ENCODE results near the gene ARHGEF5.
"Not testable (repeated sequence)": the region's sequence is repeated elsewhere in the genome, so short reads cannot be mapped to it uniquely, and the experiment has no call there.

The ARHGEF5 gene

DNA sequence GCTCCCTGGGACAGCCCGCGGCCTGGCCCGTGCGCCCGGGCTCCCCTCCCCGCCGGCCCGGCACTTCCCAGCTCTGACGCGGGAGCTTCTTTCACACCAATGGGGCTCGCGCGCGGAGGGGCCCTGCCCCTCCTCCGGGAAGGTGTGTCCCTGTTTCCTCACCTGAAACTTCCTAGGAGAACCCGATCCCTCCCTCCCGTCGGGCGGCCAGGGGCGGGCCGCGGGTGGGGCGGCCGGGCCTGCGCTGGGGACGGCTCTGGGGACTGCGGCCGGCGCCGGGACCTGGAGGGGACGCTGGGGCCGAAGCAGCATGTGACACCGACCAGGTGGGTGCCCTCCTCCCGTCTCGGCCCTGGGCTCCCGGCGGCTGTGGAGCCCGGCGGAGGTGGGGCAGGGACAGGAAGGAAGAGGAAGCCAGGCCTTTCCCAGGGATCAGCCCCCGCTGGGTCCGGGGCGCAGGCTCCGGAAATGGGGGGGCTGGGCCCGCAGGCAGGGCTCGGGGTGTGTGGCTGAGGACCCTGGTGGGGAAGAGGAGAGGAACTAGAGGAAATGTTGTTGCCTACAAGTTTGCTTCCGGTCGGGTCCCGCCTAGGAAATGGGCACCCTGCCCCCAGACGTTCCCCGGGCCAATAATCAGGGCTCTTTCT lies at the start of gene ARHGEF5:
Gene ARHGEF5, plus strand, starts transcription at position 227 of the 647 bp plus-strand sequence. CDS start 7,268 bp downstream, outside the sequence.
- H3K4me3 ChIP-seq (ENCODE audit: control insufficient read depth, low read depth, low read length); DNase-seq (ENCODE audit: low read depth): not testable (repeated sequence)

DNA sequence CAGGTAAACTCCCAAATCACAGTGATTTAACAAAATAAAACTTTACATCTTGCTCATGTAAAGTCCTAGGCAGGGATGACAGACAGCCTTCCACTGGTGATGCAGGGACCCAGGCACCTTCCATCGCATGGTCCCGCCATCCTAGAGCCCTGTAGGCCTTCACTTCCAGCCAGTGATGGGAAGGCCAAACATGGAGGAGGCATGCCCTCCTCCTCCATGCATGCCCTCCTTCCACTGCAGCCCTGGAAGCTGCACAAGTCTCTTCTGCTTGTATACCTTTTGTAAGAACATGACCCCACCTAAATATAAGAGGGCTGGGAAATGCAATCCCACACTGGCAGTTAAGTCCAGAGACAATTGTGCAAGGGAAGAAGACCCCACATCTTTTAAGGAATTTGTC lies 45.5 kb upstream of the ARHGEF5 start:
- H3K4me3 ChIP-seq (ENCODE audit: control insufficient read depth, low read depth, low read length); DNase-seq (ENCODE audit: low read depth): not testable (repeated sequence)

DNA sequence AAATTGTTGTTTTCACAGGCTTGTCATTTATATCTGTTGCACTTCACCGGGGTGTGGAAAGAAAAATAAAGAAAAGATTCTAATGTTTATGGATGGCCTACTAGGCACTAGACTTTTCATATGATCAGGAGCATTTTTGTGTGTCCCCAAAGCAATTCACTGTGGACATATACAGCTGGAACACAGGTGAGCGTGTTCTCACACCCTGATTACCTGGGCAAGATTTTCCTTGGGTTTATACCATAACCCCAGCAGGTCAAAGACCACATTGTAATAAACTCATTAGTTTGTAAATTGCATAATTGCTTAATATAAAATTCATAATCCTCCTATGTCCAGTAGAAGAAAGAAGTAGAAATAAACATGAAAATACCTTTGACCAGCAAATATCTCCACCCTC lies 44.0 kb upstream of the ARHGEF5 start:
- not testable (repeated sequence) for H3K4me3 ChIP-seq (ENCODE audit: control insufficient read depth, low read depth, low read length)

DNA sequence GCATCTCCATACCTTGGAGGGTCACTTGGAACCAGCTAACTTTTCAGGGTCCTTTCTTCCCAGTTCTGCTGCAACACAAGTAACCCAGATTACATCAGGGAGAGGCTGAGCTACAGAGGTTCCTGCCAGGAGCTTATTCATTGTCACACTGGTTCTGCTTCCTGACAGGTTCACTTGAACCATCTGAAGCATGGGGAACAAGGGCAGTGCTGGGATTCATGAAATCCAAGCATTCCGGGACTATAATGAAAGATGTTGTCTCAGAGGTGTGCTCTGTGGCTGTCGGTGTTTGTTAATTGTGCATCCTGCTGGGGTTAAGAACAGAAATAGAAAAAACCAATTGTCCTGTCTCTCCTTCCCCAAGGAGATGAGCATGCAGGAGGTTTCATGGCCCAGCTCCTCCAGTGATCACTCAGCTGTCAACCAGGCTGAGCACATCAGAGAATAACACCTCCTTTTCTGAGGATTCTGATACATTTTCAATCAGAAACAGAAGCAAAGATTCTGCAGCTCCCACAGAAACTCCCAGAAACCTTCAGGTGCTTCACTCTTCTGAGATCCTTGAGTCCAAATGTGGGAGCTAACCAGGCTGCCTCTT lies 43.2 kb upstream of the ARHGEF5 start, which contains the start of gene OR2A1:
Gene OR2A1, plus strand, starts transcription at position 548 of the 598 bp plus-strand sequence. CDS start 5,706 bp downstream, outside the sequence.
- not testable (repeated sequence) for DNase-seq (ENCODE audit: low read depth); H3K4me3 ChIP-seq (ENCODE audit: control insufficient read depth, low read depth, low read length)

More for the DNA sequence above, 44.0 kb upstream of the ARHGEF5 start:
- DNase-seq (ENCODE audit: low read depth): not testable (repeated sequence)

DNA sequence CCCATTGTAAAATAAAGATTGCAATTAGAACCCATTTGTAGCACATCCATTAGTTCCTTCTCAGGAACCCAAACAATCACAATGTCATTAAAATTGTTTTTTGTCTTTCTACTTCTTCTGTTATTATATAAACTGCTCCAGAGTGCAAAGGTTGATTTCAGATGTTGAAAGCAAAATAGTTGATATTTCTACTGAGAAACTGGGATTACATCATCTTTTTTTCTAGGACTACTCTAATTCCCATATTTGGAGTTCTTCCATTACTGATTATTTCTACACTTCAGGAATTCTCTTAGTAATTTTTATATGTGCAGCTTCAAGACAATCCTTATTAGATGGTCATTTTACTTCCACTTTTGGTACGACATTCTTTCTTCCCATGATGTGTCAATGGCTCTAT lies 37.7 kb upstream of the ARHGEF5 start:
- not testable (repeated sequence) for DNase-seq (ENCODE audit: low read depth); H3K4me3 ChIP-seq (ENCODE audit: control insufficient read depth, low read depth, low read length)

DNA sequence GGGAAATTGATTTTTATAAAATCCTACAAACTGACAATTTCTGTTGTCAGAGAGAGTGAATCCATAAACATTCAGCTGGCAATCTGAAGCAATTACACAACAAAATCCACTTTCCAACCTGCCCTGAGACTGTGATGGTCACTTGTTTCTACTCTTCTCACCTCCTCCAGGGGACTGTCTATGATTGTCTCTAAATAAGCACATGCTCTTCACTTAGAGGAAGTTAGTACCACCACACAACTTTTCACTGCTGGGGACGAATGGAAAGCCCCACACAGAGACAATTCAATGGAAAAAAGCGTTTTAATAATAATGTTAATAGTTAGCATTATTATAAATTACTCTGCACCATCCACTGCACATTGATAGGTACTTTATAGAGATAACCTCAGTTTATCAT lies 35.7 kb upstream of the ARHGEF5 start:
- not testable (repeated sequence) for DNase-seq (ENCODE audit: low read depth); H3K4me3 ChIP-seq (ENCODE audit: control insufficient read depth, low read depth, low read length)

DNA sequence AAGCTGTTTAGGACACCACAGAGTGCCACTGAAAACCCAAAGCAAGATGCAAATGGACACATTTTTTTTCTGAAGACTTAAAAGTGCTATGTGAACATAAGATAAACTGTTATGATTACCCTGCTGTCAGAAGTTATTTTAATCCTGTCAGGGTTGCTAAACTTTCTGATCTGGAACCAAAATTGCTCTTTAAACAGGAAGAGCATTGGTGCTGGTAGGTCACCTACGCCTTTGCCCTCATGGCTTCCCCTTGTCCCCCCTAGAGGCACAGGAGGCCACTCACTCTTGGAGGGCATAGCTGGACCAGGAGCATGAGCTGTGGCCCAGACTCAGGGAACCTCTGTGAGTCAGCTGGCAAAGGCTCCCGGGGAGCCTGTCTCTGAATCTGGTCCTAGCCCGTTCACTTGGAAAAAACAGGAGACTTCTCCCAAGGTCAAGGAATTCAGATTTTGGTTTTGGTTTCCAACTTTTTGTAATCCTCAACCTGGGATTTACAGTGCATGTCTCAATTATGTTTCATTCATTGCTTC lies 33.5 kb upstream of the ARHGEF5 start:
- not testable (repeated sequence) for H3K4me3 ChIP-seq (ENCODE audit: control insufficient read depth, low read depth, low read length); DNase-seq (ENCODE audit: low read depth)

DNA sequence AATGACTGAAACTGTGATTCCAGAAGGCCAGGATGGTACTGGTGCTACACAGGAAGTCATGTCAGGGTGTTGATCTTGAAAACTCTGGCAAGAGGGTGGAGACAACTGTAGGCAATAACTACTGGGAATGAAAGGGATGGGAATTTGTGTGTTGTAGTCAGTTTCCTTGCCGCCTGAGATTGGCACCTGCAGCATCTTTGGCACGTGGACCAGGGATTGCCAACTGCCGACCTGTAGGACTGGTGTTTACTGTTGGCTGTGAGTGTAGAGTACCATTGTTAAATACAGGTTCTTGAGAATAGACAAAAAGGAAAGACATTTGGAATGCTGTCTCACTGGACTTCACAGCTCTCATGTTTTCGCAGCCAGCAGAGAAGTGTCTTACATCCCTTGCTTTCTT lies 31.8 kb upstream of the ARHGEF5 start:
- not testable (repeated sequence) for DNase-seq (ENCODE audit: low read depth)

DNA sequence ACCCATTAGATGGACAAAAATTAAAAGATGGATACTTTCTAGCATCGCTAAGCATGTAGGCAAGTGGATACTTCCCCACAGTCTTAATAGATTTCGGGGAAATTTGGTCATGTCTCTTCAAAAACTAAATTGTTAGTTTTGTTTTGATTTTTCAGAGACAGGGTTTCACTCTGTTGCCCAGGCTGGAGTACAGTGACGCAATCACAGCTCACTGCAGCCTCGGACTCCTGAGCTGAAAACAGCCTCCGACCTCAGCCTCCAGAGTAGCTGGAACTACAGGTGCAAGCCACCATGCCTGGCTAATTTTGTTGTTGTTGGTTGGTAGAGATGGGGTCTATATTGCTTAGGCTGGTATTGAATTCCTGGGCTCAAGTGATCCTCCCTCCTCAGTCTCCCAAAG lies 29.3 kb upstream of the ARHGEF5 start:
- not testable (repeated sequence) for H3K4me3 ChIP-seq (ENCODE audit: control insufficient read depth, low read depth, low read length); DNase-seq (ENCODE audit: low read depth)

More for the DNA sequence above, 31.8 kb upstream of the ARHGEF5 start:
- H3K4me3 ChIP-seq (ENCODE audit: control insufficient read depth, low read depth, low read length): not testable (repeated sequence)

DNA sequence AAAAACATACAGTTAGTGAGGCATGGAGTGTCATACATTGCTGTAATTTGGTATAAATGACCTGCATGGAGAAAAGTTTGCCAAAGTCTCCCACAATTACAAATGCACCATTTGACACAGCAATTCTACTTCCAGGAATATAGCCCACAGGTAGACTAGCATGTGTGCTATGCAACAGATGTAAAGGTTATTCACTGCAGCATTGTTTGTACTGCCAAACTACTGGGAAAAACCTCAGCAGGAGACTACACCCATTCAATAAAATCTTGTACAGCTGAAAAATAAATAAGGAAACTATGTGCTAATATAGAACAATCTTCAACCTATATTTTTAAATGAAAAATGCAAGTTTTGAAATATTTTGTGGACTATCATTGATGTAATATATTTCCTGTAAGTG lies 25.2 kb upstream of the ARHGEF5 start:
- not testable (repeated sequence) for H3K4me3 ChIP-seq (ENCODE audit: control insufficient read depth, low read depth, low read length); DNase-seq (ENCODE audit: low read depth)

DNA sequence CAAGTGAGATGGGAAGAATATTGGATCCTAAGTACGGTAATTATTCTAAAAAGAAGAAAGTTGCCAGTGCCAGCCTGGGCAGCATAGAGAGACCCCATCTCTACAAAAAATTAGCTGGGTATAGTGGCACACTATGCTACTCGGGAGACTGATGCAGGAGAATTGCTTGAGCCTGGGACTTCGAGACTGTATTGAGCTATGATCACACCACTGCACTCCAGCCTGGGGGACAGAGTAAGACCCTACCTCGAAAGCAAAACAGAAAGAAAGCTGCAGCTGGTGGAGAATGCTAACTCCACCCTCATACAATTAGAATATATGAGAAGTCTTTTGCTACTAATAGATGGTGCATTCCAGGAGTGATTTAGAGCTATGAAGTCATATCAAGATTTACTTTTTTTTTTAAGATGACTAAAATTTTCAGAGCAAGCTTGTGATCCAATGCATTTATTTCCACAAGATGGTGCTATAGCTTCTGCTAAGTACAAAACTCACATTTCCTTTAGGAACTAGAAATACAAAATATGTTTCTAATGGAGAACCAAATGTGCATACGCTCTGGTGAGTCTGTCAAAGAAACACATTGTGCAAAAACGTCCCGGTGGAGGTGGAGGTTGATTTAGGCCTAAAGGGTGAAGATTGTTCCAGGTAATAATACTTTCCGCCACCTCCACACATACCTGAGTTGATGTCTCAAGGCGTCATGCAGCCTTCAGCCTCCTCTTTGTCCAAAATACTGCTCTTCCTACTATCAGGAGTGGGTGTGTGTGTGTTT lies 23.8 kb upstream of the ARHGEF5 start:
- H3K4me3 ChIP-seq (ENCODE audit: control insufficient read depth, low read depth, low read length); DNase-seq (ENCODE audit: low read depth): not testable (repeated sequence)

DNA sequence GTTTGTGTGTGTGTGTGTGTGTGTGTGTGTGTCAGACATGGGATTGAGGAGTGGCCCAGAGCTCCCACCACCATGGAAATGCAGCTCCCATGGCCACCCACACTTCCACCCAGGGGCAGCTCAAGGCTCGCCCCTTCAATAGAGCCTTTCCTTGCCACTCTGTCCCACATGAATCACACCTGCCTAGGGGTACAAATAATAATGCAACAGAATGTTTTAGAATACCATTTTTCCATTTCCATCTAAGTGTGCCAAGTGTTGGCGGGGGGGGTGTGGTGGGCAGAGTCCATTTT lies 23.3 kb upstream of the ARHGEF5 start:
- not testable (repeated sequence) for DNase-seq (ENCODE audit: low read depth)

DNA sequence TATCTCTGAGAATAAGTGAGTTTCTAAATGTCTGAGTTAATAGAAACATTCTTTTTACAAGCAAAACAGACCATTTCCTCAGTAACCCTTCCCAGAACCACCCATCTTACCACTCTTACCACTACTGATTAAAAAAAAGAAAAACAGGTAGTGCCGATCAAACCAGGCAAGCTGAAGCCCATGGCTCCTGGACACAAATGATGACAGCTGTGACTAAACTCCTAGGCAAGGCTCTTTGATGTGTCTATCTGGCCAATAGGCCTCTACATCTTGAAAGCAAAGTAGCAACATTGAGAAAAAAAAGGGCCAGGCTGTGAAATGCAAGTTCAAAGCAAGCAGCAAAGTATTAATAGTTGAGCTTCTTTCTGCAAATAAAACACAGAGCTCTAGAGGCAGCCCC lies 6.6 kb upstream of the ARHGEF5 start:
- H3K4me3 ChIP-seq (ENCODE audit: control insufficient read depth, low read depth, low read length): not testable (repeated sequence)

More for the DNA sequence above, 23.3 kb upstream of the ARHGEF5 start:
- H3K4me3 ChIP-seq (ENCODE audit: control insufficient read depth, low read depth, low read length): not testable (repeated sequence)

DNA sequence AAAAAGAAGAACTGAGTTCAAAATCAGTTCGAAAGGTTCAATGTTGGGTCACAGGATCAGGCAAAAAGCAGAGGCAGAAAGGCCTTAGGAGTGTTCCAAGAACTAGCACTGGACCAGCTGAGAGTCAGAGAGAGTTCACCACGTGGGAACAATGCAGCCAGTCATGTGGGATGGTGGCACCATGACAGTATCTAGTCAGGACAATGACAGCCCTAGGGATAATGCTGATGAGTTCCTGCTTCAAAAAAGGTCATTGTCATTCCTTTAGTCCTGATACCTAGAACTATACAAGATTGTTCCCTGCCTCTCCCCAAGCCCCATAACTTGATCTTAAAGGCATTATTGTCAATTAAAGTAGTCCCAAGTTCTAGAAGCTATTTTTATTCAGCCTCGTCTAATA lies 3.5 kb upstream of the ARHGEF5 start:
- not testable (repeated sequence) for DNase-seq (ENCODE audit: low read depth); H3K4me3 ChIP-seq (ENCODE audit: control insufficient read depth, low read depth, low read length)

More for the DNA sequence above, 6.6 kb upstream of the ARHGEF5 start:
- DNase-seq (ENCODE audit: low read depth): not testable (repeated sequence)

DNA sequence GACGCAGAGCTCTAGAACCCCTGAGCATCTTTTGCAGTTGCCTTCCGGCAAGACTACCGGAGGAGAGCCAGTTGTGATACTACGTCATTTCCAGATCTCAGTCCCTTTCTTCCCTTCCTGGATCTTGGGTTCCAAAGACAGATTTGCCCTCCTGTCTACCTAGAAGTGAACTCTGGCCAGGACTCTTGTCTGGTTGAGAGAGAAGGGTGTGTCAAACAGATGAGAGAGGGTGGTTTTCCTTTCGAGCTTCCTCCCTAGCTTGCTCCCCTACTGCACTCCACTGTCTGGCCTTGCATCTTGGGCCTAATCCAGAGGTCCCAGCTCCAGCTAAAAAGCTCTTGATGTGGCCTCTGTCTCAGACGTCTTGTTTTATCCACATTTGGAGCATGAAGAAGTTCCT lies 983 bp downstream of the ARHGEF5 start:
- DNase-seq (ENCODE audit: low read depth): not testable (repeated sequence)

DNA sequence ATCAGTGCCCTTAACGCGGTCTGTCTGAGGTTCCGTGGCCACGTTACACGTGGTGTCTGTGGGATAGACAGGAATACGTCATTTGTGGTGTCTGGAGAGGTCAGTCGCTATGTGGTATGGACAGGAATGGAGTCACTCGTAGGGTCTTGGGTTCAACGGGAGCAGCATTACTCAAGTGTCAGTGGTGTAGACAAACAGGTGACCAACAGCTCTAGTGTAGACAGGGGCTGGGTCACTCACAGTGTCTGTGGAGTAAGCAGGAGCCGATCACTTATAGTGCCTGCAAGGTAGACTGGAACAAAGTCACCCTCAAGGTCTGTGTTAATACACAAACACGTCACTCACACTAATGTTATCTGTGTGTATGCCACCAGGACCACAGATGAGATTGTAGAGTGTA lies 1.7 kb downstream of the ARHGEF5 start:
- DNase-seq (ENCODE audit: low read depth); H3K4me3 ChIP-seq (ENCODE audit: control insufficient read depth, low read depth, low read length): not testable (repeated sequence)

More for the DNA sequence above, 983 bp downstream of the ARHGEF5 start:
- H3K4me3 ChIP-seq (ENCODE audit: control insufficient read depth, low read depth, low read length): not testable (repeated sequence)

DNA sequence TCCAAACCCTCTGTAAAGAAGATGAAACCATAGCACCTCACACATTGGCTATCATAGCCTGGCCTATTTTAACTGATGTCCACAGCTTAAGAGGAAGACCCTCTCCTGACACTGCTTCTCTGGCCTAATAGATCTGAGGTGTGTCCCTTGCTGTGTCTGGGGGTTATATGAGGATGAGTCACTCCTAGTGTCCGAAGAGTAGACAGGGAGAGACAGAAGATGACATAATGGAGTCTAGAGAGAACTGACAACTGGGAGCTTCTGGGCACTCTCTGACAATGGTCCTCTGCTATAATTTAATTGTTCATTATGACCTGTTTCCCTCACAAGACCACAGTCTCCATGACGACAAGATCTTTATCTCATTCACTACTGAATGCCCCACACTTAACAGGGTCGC lies 6.9 kb downstream of the ARHGEF5 start:
- H3K4me3 ChIP-seq (ENCODE audit: control insufficient read depth, low read depth, low read length): not testable (repeated sequence)

DNA sequence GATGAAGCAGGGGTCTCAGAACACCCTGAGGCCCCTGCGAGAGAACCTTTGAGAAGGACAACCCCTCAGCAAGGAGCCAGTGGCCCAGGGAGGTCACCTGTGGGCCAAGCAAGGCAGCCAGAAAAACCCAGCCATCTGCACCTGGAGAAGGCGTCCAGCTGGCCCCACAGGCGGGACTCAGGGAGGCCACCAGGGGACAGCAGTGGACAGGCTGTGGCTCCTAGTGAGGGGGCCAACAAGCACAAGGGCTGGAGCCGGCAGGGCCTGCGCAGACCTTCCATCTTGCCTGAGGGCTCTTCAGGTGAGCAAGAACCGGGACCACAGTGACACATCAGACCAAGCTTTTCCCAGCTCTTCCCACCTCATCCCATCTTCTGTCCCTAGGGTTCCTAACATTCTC lies 10.3 kb downstream of the ARHGEF5 start:
- not testable (repeated sequence) for DNase-seq (ENCODE audit: low read depth)

More for the DNA sequence above, 6.9 kb downstream of the ARHGEF5 start:
- not testable (repeated sequence) for DNase-seq (ENCODE audit: low read depth)

DNA sequence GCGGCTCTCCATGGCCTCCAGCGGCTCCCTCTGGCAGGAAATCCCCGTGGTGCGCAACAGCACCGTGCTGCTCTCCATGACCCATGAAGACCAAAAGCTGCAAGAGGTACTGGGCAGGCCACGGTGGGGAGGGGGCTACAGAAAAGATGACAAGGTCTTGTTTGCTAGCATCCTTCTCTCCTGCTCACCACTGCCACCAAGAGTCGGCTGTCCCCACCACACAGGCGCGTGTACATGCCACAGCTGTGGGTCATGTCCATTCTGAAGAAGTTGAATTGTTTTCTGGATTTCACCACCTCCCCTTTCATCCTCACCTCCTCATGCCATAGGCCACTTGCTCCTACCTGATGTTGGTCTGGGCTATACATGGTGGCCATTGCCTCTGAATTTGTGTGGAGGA lies 12.0 kb downstream of the ARHGEF5 start:
- DNase-seq (ENCODE audit: low read depth); H3K4me3 ChIP-seq (ENCODE audit: control insufficient read depth, low read depth, low read length): not testable (repeated sequence)

More for the DNA sequence above, 10.3 kb downstream of the ARHGEF5 start:
- H3K4me3 ChIP-seq (ENCODE audit: control insufficient read depth, low read depth, low read length): not testable (repeated sequence)

All from fibroblast of mammary gland (primary cell).